ENCODE measurements around the gene CXADR.

The CXADR gene

DNA sequence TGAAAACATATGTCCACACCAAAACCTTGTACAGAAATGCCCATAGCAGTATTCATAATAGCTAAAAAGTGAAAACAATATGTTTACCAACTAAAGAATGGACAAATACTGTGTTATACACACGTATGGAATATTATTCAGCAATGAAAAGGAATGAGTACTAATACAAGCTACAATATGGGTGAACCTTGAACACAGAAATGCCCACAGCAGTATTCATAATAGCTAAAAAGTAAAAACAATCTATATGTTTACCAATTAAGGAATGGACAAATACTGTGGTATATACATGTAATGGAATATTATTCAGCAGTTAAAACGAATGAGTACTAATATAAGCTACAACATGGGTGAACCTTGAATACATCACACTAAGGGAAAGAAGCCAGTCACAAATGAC, 96.8 kb downstream of the CXADR start:
- DNase-seq: no peak

DNA sequence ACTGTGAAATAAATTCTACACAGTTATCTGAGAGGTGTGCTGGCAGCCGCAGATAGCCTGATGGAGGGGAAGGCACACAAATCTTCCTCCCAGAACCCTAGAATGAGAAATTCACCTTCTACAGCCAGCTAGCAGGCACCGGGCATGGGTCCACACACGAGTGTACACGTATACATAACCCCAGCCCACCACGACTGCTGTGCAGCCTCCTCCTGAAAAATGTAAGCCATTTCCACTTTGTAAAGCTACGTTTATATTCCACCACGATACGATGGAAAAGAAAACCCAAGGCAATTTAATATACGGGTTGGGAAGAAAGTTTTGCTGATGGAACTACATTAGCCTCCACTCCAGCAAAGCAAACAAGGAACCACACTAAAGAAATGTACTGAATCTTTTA, 98.1 kb downstream of the CXADR start:
- no peak for DNase-seq

DNA sequence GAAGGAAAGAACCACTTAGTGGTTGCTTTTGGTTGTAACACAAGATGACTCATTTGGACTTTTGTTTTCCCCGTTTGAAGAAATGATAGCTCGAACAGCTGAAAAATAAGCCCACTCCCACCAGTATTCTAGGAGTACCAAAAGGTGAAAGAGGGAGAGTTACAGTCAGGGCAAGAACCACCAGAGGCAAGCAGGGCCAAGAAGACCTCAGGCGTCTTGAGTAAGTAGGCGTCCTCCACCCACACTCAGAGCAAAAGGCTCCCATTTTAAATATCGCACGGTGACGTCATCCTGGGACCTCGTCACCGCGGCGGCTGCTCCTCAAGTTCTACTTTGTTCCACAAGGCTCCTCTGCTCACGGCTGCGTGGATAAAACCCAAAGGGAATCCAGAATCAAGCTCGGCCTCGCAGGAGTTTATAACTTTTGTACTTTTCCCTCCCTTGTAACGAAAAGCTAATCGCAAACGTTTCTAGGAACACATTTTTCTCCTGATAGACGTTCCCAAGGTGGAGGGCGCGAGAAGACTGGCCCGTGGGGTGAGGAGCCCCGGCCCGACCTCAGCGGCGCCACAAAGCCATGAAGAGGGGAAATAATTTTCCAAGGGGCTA, 98.7 kb downstream of the CXADR start:
- peak; percentile 42 for DNase-seq

DNA sequence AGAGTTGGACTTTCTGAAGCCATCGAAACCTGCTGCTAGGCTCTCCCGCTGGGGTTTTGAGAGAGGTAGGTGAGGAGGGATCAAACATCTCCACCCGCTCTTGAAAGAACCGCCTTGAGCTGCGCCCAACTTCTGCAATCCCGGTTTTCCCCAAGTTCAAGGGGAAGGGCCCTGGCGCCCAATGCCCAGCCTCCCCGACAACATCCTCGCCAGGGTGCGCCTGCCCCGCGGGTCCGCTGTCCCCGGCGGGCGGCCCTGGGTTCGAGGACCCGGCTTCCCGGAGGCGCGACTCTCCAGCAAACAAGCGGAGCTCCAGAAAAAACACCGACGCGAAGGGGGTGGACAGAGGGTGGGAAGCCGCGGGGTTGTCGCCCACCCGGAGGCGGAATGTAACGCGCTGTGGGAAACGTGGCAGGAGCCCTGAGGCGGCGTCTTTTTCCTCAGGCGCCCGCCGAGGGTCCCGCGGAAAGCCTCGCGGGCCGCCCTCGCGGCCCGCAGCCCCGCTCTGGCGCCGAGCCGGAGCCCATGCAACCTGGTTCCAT, 99.3 kb downstream of the CXADR start:
- no peak for DNase-seq

DNA sequence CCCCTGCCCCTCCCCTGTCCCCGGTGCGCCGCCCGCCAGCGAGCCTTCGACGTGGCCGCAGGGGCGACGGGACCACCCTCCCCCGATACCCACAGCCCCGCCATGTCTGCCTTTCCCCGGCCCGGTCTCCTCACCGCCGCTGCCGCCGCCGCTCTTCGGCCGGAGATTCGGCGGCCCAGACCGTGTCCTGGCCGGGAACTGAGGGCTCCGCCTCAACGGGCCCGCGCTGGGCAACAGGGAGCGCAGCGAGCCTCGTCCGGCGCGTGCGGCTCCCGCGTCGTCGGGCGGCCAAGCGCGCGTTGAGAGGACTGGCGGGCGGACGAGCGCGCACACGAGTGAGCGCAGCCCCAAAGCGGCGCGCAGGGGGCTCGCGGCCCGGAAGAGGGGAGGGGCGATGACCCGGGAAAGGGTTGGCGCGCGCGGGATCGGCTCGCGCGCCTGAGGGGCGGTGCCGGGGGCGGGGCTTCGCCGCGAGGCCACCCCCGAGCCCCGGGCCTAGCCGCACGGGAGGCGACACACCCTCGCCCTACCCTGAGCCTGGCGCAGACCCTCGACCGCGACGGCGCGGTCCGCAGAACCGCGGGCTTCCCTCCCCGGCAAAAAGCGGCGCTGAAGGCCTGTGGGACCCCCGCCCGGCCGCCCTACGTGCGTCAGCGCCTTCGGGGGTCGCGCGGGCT, 99.9 kb downstream of the CXADR start, which contains the start of gene BTG3:
TSS of gene BTG3 (minus strand) at position 337 of the 677 bp plus-strand sequence. CDS start 3,757 bp downstream, outside the sequence.
- peak; percentile 33 for DNase-seq

DNA sequence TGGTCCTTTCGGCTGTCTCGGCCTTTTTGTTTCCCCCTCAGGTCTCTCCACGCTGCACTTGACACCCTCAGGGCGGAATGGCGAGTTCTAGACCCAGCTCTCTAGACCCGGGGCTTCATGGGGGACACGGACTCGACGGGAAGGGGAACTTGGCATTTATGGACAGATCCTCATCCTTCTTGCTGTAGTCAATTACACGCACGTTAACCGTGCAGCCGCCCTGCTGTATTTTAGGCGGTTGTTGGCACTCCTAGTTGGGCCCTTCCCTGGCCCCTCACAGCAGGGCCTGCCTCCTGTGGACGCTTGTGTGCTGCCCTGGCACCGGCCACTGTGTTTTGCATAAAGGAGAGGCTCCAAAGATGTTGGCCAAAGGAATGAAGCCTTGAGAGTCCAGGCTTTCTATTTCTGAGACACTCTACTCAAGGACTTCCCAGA, 100.4 kb downstream of the CXADR start:
- DNase-seq: no peak

DNA sequence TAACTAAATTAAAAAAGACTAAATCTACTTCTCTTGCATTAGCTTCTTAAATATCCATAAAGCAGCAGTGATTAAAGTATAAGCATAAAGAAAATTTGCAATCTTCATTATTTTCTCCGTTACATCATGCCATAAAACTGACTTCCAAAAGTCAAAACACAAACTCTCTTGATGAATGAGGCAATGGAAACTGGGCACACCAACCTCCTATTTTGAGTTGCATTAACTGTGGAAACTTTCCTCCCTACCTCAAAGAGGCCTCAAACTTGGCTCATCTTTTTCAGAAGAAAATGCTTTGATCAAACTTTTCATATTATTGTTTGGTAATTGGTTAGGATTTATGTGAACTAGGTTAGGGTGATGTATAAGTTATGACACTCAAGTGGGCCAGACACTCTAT, 104.0 kb downstream of the CXADR start:
- no peak for DNase-seq

DNA sequence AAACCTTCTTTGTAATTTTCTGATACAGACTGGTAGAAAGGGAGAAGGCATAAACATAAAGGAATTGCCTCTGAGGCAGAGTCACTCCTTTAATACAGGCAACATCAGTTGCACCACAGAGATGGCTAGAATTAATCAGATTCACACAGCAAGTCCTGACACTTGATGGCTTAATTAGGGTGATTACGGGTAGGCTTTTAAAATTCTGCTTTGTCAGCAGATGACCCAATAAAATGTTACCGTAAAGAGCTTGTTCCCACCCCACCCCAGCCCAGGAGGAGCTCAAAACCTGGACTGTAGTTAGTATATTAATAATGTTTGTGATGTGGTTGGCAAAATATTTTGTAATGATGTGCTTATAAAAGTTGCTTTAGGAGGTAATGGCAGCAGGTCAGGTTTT, 109.2 kb downstream of the CXADR start:
- no peak for DNase-seq

DNA sequence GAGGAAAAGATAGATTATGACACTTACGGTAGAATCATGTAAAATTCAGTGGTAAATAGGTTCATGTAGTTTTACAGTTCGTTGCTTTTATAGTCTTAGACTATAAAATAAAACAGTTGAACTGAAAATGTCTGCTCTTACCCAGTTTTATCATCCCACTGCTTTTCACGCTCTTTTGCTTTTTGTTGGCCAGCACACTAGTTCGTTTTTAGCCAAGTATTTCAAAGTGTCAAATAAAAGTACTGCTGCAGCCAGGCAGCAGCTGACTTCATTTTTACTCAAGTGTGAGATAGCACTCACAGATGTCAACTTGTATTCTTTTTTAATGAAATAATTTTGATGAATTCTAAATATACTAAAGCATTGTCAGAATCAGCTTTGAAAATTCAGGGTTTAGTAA, 118.4 kb downstream of the CXADR start:
- DNase-seq: no peak

DNA sequence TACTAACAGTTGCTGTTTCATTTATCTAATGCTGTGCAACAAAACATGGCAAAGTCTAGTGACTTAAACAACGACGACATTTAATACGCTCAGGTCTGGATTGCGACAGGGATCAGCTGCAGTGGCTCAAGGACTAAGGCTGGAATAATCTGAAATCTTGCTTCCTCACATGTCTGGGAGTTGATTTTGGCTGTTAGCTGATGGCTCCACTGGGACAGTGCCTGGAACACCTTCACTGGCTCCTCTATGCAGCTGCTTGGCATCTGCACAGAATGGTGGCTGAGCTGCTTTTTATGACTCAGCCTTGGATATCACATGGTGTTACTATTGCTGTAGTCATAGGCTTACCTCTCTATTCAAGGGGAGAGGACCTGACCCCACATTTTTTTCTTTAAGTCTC, 123.9 kb downstream of the CXADR start:
- no peak for DNase-seq

DNA sequence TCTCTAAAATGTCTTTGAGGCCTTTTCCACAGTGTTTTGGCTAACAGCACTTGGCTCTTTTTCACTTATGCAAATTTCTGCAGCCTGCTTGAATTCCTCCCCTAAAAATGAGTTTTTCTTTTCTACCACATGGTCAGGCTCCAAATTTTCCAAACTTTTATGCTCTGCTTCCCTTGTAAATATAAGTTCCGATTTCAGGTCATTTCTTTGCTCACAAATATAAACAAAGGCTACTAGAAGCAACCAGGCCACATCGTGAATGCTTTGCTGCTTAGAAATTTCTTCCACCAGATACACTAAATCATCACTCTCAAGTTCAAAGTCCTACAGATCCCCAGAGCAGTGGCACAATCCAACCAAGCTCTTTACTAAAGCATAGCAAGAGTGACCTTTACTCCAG, 128.0 kb downstream of the CXADR start:
- no peak for DNase-seq

Measured in T1000 (cell line).